Endothelial cell of umbilical vein (primary cell): ENCODE results near the gene RNF213. TPM values are rescaled to one million over a fixed set of nuclear protein-coding genes. Genes with fewer than 3 reads are reported as not detected.

Source experiments
- BruUV-seq: library from RNA; stranded (reverse); fragments of 400-500 nt; replicated peaks from 2 replicates; lab custom pipeline; 2021; lab: Mats Ljungman, UMichigan
- CTCF ChIA-PET: fragments of 300-600, 350-600 bp; sonication (Branson Sonifier 250); formaldehyde crosslinking; loops from one replicate; lab custom pipeline; 2021; ENCODE audit warnings: antibody characterized with exemption, inconsistent platforms; lab: Charles Lee
- POLR2A ChIA-PET: fragments of 300-600, 350-600 bp; sonication (Branson Sonifier 250); formaldehyde crosslinking; loops from one replicate; lab custom pipeline; 2021; ENCODE audit warnings: antibody characterized with exemption, inconsistent platforms; lab: Charles Lee
- DNase-seq: peaks from one replicate; pipeline ENCODE4 v3.0.0-alpha.2; 2011; ENCODE audit warnings: low read depth, low spot score
- FAIRE-seq: peaks from 2 replicates; lab custom pipeline; 2011; peaks lifted over from hg19 to GRCh38; lab: Jason Lieb, UNC
- H2AFZ ChIP-seq: 2 replicates; pipeline ENCODE4 v1.6.0; 2012; ENCODE audit warnings: low read depth, low read length, control low read depth, inconsistent platforms
- H3K27ac ChIP-seq: 2 replicates; pipeline ENCODE4 v1.5.1; 2011; ENCODE audit warnings: low read depth, mild to moderate bottlenecking, control low read depth, low read length, moderate library complexity; ENCODE audit not compliant: insufficient read depth
- H3K27me3 ChIP-seq, 2 experiments: 2 replicates each; pipeline versions ENCODE4 v1.6.0 to v1.6.1; 2011; ENCODE audit warnings: low read length in 2 of 2, mixed read lengths in 1 of 2; ENCODE audit not compliant: control insufficient read depth in 2 of 2, insufficient read depth in 2 of 2
- H3K36me3 ChIP-seq, 2 experiments: 2 replicates in 1 of 2; 3 replicates in 1 of 2; pipeline ENCODE4 v1.5.1; 2011; ENCODE audit warnings: low read length in 2 of 2, mild to moderate bottlenecking in 1 of 2, moderate library complexity in 1 of 2; ENCODE audit not compliant: control insufficient read depth in 2 of 2, insufficient read depth in 2 of 2; ENCODE audit errors: extremely low read depth in 1 of 2
- H3K4me1 ChIP-seq: 3 replicates; pipeline ENCODE4 v1.5.1; 2011; ENCODE audit warnings: mild to moderate bottlenecking, low read length; ENCODE audit not compliant: control insufficient read depth, insufficient read depth; ENCODE audit errors: extremely low read depth
- H3K4me2 ChIP-seq: 2 replicates; pipeline ENCODE4 v1.6.1; 2011; ENCODE audit warnings: low read length, control low read depth, mixed read lengths; ENCODE audit not compliant: insufficient read depth
- H3K4me3 ChIP-seq, 3 experiments: fragments of 200-600 bp in 1 of 3; sonication (generic), shearing (Covaris generic) in 1 of 3; replicated peaks in 1 of 3; 2 replicates each; pipeline ENCODE4 v1.5.1; 2011 to 2016; ENCODE audit warnings: control low read depth in 3 of 3, low read length in 3 of 3, mild to moderate bottlenecking in 2 of 3, inconsistent platforms in 1 of 3, low read depth in 1 of 3, moderate library complexity in 1 of 3; ENCODE audit not compliant: insufficient read depth in 1 of 3
- H3K79me2 ChIP-seq: 2 replicates; pipeline ENCODE4 v1.6.0; 2012; ENCODE audit warnings: low read length, inconsistent platforms; ENCODE audit not compliant: control insufficient read depth, insufficient read depth
- H3K9ac ChIP-seq: replicated peaks from 2 replicates; pipeline ENCODE3; 2011; ENCODE audit warnings: low read length, control low read depth; ENCODE audit not compliant: insufficient read depth; ENCODE audit errors: extremely low read depth
- H3K9me1 ChIP-seq: replicated peaks from 3 replicates; pipeline ENCODE4 v1.6.0; 2011; ENCODE audit warnings: mild to moderate bottlenecking, low read length; ENCODE audit not compliant: control insufficient read depth, insufficient read depth; ENCODE audit errors: extremely low read depth
- H3K9me3 ChIP-seq: replicated peaks from 2 replicates; pipeline ENCODE4 v1.5.1; 2012; ENCODE audit warnings: low read length, inconsistent platforms; ENCODE audit not compliant: control insufficient read depth, insufficient read depth
- H4K20me1 ChIP-seq: replicated peaks from 2 replicates; pipeline ENCODE3; 2011; ENCODE audit warnings: mild to moderate bottlenecking, low read length; ENCODE audit not compliant: control insufficient read depth, insufficient read depth; ENCODE audit errors: extremely low read depth
- CTCF ChIP-seq, 2 donors: IDR thresholded peaks; 1 replicate in 1 of 2; 2 replicates in 1 of 2; pipeline ENCODE4 v1.5.1; 2011; ENCODE audit warnings: low read length in 2 of 2, mild to moderate bottlenecking in 2 of 2, moderate library complexity in 2 of 2, control low read depth in 1 of 2, inconsistent platforms in 1 of 2, low read depth in 1 of 2; ENCODE audit not compliant: insufficient read depth in 1 of 2; ENCODE audit errors: extremely low read depth in 1 of 2
- EZH2 ChIP-seq: IDR thresholded peaks from 2 replicates; pipeline ENCODE4 v1.6.1; 2012; ENCODE audit warnings: borderline replicate concordance, low read depth, mild to moderate bottlenecking, moderate library complexity, low read length, inconsistent platforms; ENCODE audit not compliant: severe bottlenecking
- FOS ChIP-seq: IDR thresholded peaks from 2 replicates; pipeline ENCODE4 v1.6.1; 2011; ENCODE audit warnings: mild to moderate bottlenecking, low read length, moderate library complexity, borderline replicate concordance; ENCODE audit not compliant: insufficient read depth
- GATA2 ChIP-seq: IDR thresholded peaks from 2 replicates; pipeline ENCODE4 v1.7.0; 2011; ENCODE audit warnings: low read depth, mild to moderate bottlenecking, moderate library complexity, mixed read lengths, low read length; ENCODE audit not compliant: insufficient read length, insufficient read depth
- JUN ChIP-seq: IDR thresholded peaks from 2 replicates; pipeline ENCODE4 v1.6.1; 2011; ENCODE audit warnings: borderline replicate concordance, low read depth; ENCODE audit not compliant: insufficient read length, insufficient read depth
- MYC ChIP-seq: IDR thresholded peaks from one replicate; pipeline ENCODE4 v1.6.1; 2011; ENCODE audit warnings: mild to moderate bottlenecking, low read depth, low read length
- POLR2A ChIP-seq: IDR thresholded peaks from 2 replicates; pipeline ENCODE4 v1.6.1; 2012; ENCODE audit warnings: low read depth, mild to moderate bottlenecking, control low read depth, low read length
- POLR2AphosphoS5 ChIP-seq: IDR thresholded peaks from 2 replicates; pipeline ENCODE4 v1.6.1; 2012; ENCODE audit warnings: low read depth, mild to moderate bottlenecking, control low read depth, low read length, moderate library complexity; ENCODE audit not compliant: insufficient read depth
- dilution Hi-C: fragments of 300-500 bp; cut with MboI; formaldehyde crosslinking; loops from one replicate; pipeline ENCODE4 v1.15.0; 2019; ENCODE audit warnings: low sequenced_read_pairs; ENCODE audit not compliant: extremely low pct_ligation_motif_present
- intact Hi-C: fragments of 100-400 bp; cut with micrococcal nuclease; formaldehyde crosslinking; loops from one replicate; pipeline ENCODE4 v1.10.0; 2022
- polyA plus RNA-seq, 4 experiments: library from polyadenylated mRNA; depleted of rRNA in 3 of 4; stranded (reverse) in 3 of 4; unstranded in 1 of 4; fragments of >200 nt; gene quantifications; 2 replicates each; pipeline versions ENCODE4 v1.2.1 to v1.2.3, GENCODE V29; 2011 to 2012; ENCODE audit warnings: missing spikeins in 1 of 4
- total RNA-seq: library from RNA; stranded (reverse); gene quantifications from 2 replicates; pipeline ENCODE4 v1.2.3, GENCODE V29; 2021
- TF ChIP-seq, protein P1 (sequence below): IDR thresholded peaks from 2 replicates; pipeline ENCODE4 v1.6.1; 2011; ENCODE audit not compliant: insufficient read depth, insufficient read length

RNF213 gene
- total and polyA plus RNA-seq, 2 donors (not counting 3 experiments of a cell fraction or from before 2014, with no cell fraction given) = 36.5 to 116 TPM

DNA sequence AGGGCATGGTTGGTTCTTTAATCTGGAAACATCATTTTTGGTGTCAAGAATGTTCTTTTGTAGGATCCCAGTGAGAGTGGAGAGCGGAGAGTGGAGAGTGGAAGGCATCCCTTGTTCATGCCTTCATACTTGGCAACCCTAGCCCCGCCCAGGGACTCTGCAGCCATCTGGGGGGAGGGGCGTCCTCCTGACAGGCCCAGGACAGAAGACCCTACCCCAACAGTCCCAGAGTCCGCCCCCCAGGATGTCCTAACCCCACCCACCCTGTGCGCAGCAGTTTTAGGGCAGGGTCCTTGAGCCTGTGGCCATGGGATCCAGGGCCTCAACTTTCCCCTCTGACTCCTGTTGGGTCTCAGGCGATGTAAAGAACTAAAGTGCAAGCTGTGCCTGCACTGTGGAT, 36.0 kb upstream of the RNF213 start:
- no peak overlapping the region for H3K9ac ChIP-seq
- no peaks in the 10 kb centered on the region for H3K27me3 ChIP-seq
- no peak overlapping the region for H3K27ac ChIP-seq
- POLR2A ChIA-PET = no interaction called here
- no peaks in the 10 kb centered on the region for H3K9me1 ChIP-seq
- H3K4me2 ChIP-seq = no peak overlapping the region
- intact Hi-C loops = no loop called here
- dilution Hi-C loops = no loop called here
- H3K4me3 ChIP-seq = no peak overlapping the region
- TF ChIP-seq FOS = no peak
- TF ChIP-seq EZH2 = no peak
- no peak for TF ChIP-seq POLR2A
- TF ChIP-seq CTCF (IDR thresholded peaks at IDR 0.05; ENCODE audit: extremely low read depth in 1 of 2, insufficient read depth in 1 of 2, low read depth in 1 of 2, low read length in 2 of 2) = no peak
- no peak for TF ChIP-seq GATA2
- TF ChIP-seq MYC = no peak
- TF ChIP-seq POLR2AphosphoS5 = no peak
- TF ChIP-seq, protein P1, sequence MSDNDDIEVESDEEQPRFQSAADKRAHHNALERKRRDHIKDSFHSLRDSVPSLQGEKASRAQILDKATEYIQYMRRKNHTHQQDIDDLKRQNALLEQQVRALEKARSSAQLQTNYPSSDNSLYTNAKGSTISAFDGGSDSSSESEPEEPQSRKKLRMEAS = no peak
- no peak for TF ChIP-seq JUN
- FAIRE-seq = no peak
- no peaks in the 10 kb centered on the region for H4K20me1 ChIP-seq
- no peak overlapping the region for H2AFZ ChIP-seq
- peaks cover 6% of the 10 kb centered on the region for H3K4me1 ChIP-seq
- BruUV-seq = no TSS peak
- CTCF ChIA-PET = interaction anchor here (1.4 kb wide), 1 partner anchor 123 kb away, joined by 4 read pairs; the partner anchor contains the start of gene GAA
- no peak for DNase-seq
- H3K9me3 ChIP-seq = no peaks in the 10 kb centered on the region
- peaks cover 0 to 6% of the 10 kb centered on the region in 2 experiments for H3K36me3 ChIP-seq
- peaks cover 2% of the 10 kb centered on the region for H3K79me2 ChIP-seq
